H1 (cell line): ENCODE results near the gene USP49. TPM values are rescaled to one million over a fixed set of nuclear protein-coding genes. Genes with fewer than 3 reads are reported as not detected.

Experiments
- CTCF ChIA-PET: fragments of 300-600 bp; sonication (Branson Sonifier 250); formaldehyde crosslinking; loops from one replicate; lab custom pipeline; 2021; ENCODE audit not compliant: partially characterized antibody; lab: Charles Lee
- POLR2A ChIA-PET: fragments of 300-600 bp; sonication (Branson Sonifier 250); formaldehyde crosslinking; loops from one replicate; lab custom pipeline; 2021; ENCODE audit warnings: inconsistent platforms; ENCODE audit not compliant: partially characterized antibody; lab: Charles Lee
- DNase-seq, 2 experiments: peaks; one replicate each; pipeline versions ENCODE4 v3.0.0 to v3.0.0-alpha.2; 2010 to 2022; ENCODE audit warnings: low spot score in 2 of 2, low read depth in 1 of 2, mixed read lengths in 1 of 2
- FAIRE-seq: peaks from 2 replicates; lab custom pipeline; 2011; peaks lifted over from hg19 to GRCh38; lab: Jason Lieb, UNC
- H2AFZ ChIP-seq: 2 replicates; pipeline ENCODE4 v1.8.1; 2012; ENCODE audit warnings: low read length, inconsistent platforms
- H2AK5ac ChIP-seq: 2 replicates; pipeline ENCODE4 v1.6.1; 2013; ENCODE audit warnings: low read depth, low read length
- H2BK120ac ChIP-seq: replicated peaks from 2 replicates; pipeline ENCODE3; 2013; ENCODE audit warnings: low read depth, low read length, inconsistent platforms
- H2BK12ac ChIP-seq: 2 replicates; pipeline ENCODE4 v1.6.1; 2013; ENCODE audit warnings: low read depth, low read length
- H2BK15ac ChIP-seq: 2 replicates; pipeline ENCODE4 v1.6.1; 2013; ENCODE audit warnings: low read length
- H2BK20ac ChIP-seq: 2 replicates; pipeline ENCODE4 v1.6.1; 2013; ENCODE audit warnings: low read length
- H2BK5ac ChIP-seq: 2 replicates; pipeline ENCODE4 v1.6.1; 2013; ENCODE audit warnings: low read depth, low read length
- H3K14ac ChIP-seq: 2 replicates; pipeline ENCODE4 v1.6.1; 2013; ENCODE audit warnings: inconsistent platforms; ENCODE audit not compliant: insufficient read length
- H3K18ac ChIP-seq: 2 replicates; pipeline ENCODE4 v1.6.1; 2013; ENCODE audit warnings: low read length; ENCODE audit errors: extremely low read depth
- H3K23ac ChIP-seq: 2 replicates; pipeline ENCODE4 v1.6.1; 2013; ENCODE audit warnings: inconsistent platforms; ENCODE audit not compliant: insufficient read length
- H3K23me2 ChIP-seq: 2 replicates; pipeline ENCODE4 v1.6.1; 2013; ENCODE audit warnings: low read depth, low read length
- H3K27ac ChIP-seq: 2 replicates; pipeline ENCODE4 v1.6.1; 2011; ENCODE audit warnings: low read depth, low read length, inconsistent platforms
- H3K27me3 ChIP-seq, 4 experiments: replicated peaks in 1 of 4; 1 replicate in 1 of 4; 2 replicates in 3 of 4; pipeline versions ENCODE4 v1.6.1 to v1.8.1; 2011 to 2013; ENCODE audit warnings: low read length in 3 of 4, mild to moderate bottlenecking in 3 of 4, inconsistent platforms in 2 of 4, mixed read lengths in 2 of 4, moderate library complexity in 1 of 4; ENCODE audit not compliant: control insufficient read depth in 3 of 4, insufficient read depth in 3 of 4; ENCODE audit errors: extremely low read depth in 1 of 4
- H3K36me3 ChIP-seq, 4 experiments: 2 replicates each; pipeline versions ENCODE4 v1.6.1 to v1.8.1; 2011 to 2013; ENCODE audit warnings: mild to moderate bottlenecking in 4 of 4, low read length in 3 of 4, moderate library complexity in 2 of 4, control low read depth in 1 of 4, inconsistent platforms in 1 of 4; ENCODE audit not compliant: insufficient read depth in 4 of 4, control insufficient read depth in 2 of 4
- H3K4ac ChIP-seq: replicated peaks from 2 replicates; pipeline ENCODE3; 2013; ENCODE audit warnings: low read length, low read depth, mixed read lengths, inconsistent platforms; ENCODE audit not compliant: insufficient read length
- H3K4me1 ChIP-seq, 4 experiments: replicated peaks in 1 of 4; 1 replicate in 1 of 4; 2 replicates in 3 of 4; pipeline versions ENCODE4 v1.6.1 to v1.8.1; 2011 to 2013; ENCODE audit warnings: low read length in 3 of 4, inconsistent platforms in 2 of 4, mixed read lengths in 1 of 4; ENCODE audit not compliant: insufficient read depth in 4 of 4, control insufficient read depth in 3 of 4
- H3K4me2 ChIP-seq, 2 experiments: 2 replicates each; pipeline versions ENCODE4 v1.6.1 to v1.8.1; 2011 to 2013; ENCODE audit warnings: low read depth in 2 of 2, low read length in 2 of 2, control low read depth in 1 of 2, inconsistent platforms in 1 of 2, mild to moderate bottlenecking in 1 of 2; ENCODE audit not compliant: insufficient read depth in 1 of 2
- H3K4me3 ChIP-seq, 4 experiments: fragments of 200-600, 300-600 bp in 1 of 4; sonication (generic), shearing (Covaris generic), sonication (Bioruptor Twin) in 1 of 4; 2 replicates each; pipeline versions ENCODE4 v1.5.1 to v1.8.1; 2011 to 2016; ENCODE audit warnings: low read length in 4 of 4, low read depth in 3 of 4, control low read depth in 2 of 4, inconsistent platforms in 2 of 4, mild to moderate bottlenecking in 2 of 4, mixed read lengths in 1 of 4, moderate library complexity in 1 of 4; ENCODE audit not compliant: insufficient read depth in 2 of 4; ENCODE audit errors: extremely low read depth in 1 of 4
- H3K56ac ChIP-seq: replicated peaks from 2 replicates; pipeline ENCODE3; 2013; ENCODE audit warnings: low read depth, mild to moderate bottlenecking, mixed read lengths, low read length, inconsistent platforms; ENCODE audit not compliant: insufficient read length
- H3K79me1 ChIP-seq: 2 replicates; pipeline ENCODE4 v1.6.1; 2013; ENCODE audit warnings: low read depth, low read length, control low read depth
- H3K79me2 ChIP-seq, 2 experiments: 2 replicates each; pipeline versions ENCODE4 v1.6.1 to v1.8.1; 2012 to 2013; ENCODE audit warnings: low read length in 2 of 2, mild to moderate bottlenecking in 2 of 2, inconsistent platforms in 1 of 2; ENCODE audit not compliant: insufficient read depth in 2 of 2, control insufficient read depth in 1 of 2
- H3K9ac ChIP-seq, 4 experiments: replicated peaks in 1 of 4; 1 replicate in 1 of 4; 2 replicates in 3 of 4; pipeline versions ENCODE4 v1.6.1 to v1.8.1; 2011 to 2013; ENCODE audit warnings: low read depth in 3 of 4, low read length in 3 of 4, control low read depth in 2 of 4, mild to moderate bottlenecking in 2 of 4, moderate library complexity in 2 of 4, inconsistent platforms in 1 of 4; ENCODE audit errors: extremely low read depth in 1 of 4
- H3K9me3 ChIP-seq, 2 experiments: 2 replicates each; pipeline versions ENCODE4 v1.6.1 to v1.8.1; 2012 to 2013; ENCODE audit warnings: mild to moderate bottlenecking in 2 of 2, moderate library complexity in 2 of 2, control low read depth in 1 of 2, inconsistent platforms in 1 of 2, low read depth in 1 of 2, low read length in 1 of 2, mixed read lengths in 1 of 2; ENCODE audit not compliant: insufficient read depth in 2 of 2
- H4K20me1 ChIP-seq, 2 experiments: replicated peaks in 1 of 2; 2 replicates each; pipeline versions ENCODE3 to v1.8.1; 2011 to 2013; ENCODE audit warnings: inconsistent platforms in 2 of 2, low read length in 2 of 2, mild to moderate bottlenecking in 1 of 2; ENCODE audit not compliant: insufficient read depth in 2 of 2, control insufficient read depth in 1 of 2
- H4K5ac ChIP-seq: 2 replicates; pipeline ENCODE4 v1.6.1; 2013; ENCODE audit warnings: low read length, low read depth, mixed read lengths, inconsistent platforms; ENCODE audit not compliant: insufficient read length
- H4K8ac ChIP-seq: 2 replicates; pipeline ENCODE4 v1.8.0; 2013; ENCODE audit warnings: mild to moderate bottlenecking, moderate library complexity, low read length, inconsistent platforms; ENCODE audit not compliant: insufficient read depth; ENCODE audit errors: extremely low read depth
- H4K91ac ChIP-seq: replicated peaks from 2 replicates; pipeline ENCODE3; 2013; ENCODE audit warnings: low read length, mixed read lengths, inconsistent platforms; ENCODE audit not compliant: insufficient read length
- ASH2L ChIP-seq: fragments of 200-600, 300-600 bp; sonication (generic); IDR thresholded peaks from one replicate; pipeline ENCODE4 v1.7.1; 2017; ENCODE audit warnings: low read length
- CBX8 ChIP-seq: fragments of 300-800, 300-1000 bp; sonication (generic); IDR thresholded peaks from 2 replicates; pipeline ENCODE4 v1.7.1; 2016; ENCODE audit warnings: low read depth, low read length, borderline replicate concordance
- CEBPB ChIP-seq: IDR thresholded peaks from 2 replicates; pipeline ENCODE4 v1.6.1; 2012; ENCODE audit warnings: low read depth, low read length
- GABPA ChIP-seq: IDR thresholded peaks from 2 replicates; pipeline ENCODE4 v1.6.1; 2011; ENCODE audit warnings: mild to moderate bottlenecking, low read length, moderate library complexity, borderline replicate concordance; ENCODE audit not compliant: insufficient read depth
- HDAC2 ChIP-seq, 2 experiments: fragments of 300-600 bp in 1 of 2; sonication (generic) in 1 of 2; IDR thresholded peaks; 2 replicates each; pipeline ENCODE4 v1.6.1; 2011 to 2012; ENCODE audit warnings: low read depth in 2 of 2, low read length in 2 of 2, mild to moderate bottlenecking in 2 of 2, moderate library complexity in 2 of 2, borderline replicate concordance in 1 of 2, inconsistent platforms in 1 of 2
- JUN ChIP-seq: IDR thresholded peaks from 2 replicates; pipeline ENCODE4 v1.6.1; 2011; ENCODE audit warnings: low read depth, mild to moderate bottlenecking, improper control_type of control experiment, low read length
- KDM4A ChIP-seq: IDR thresholded peaks from one replicate; pipeline ENCODE4 v1.7.1; 2012; ENCODE audit warnings: low read depth, mild to moderate bottlenecking, moderate library complexity, low read length, inconsistent platforms; ENCODE audit not compliant: severe bottlenecking
- RAD21 ChIP-seq, 2 experiments: IDR thresholded peaks in 1 of 2; conservative IDR thresholded peaks in 1 of 2; 2 replicates each; pipeline ENCODE4 v1.6.1; 2011; ENCODE audit warnings: low read depth in 2 of 2, low read length in 2 of 2, improper control_type of control experiment in 1 of 2, inconsistent platforms in 1 of 2, mild to moderate bottlenecking in 1 of 2, moderate library complexity in 1 of 2
- SIX5 ChIP-seq: IDR thresholded peaks from 2 replicates; pipeline ENCODE4 v1.6.1; 2011; ENCODE audit warnings: mild to moderate bottlenecking, low read depth, low read length
- SP4 ChIP-seq: IDR thresholded peaks from 2 replicates; pipeline ENCODE4 v1.6.1; 2012; ENCODE audit warnings: low read length, inconsistent platforms
- WGBS, 2 experiments: shearing (Covaris generic) in 1 of 2; methylation state at CpG; one replicate each; pipeline versions ENCODE4 v1.1.6 to v1.1.7; 2013 to 2015; ENCODE audit warnings: low lambda C conversion rate in 2 of 2, mixed read lengths in 2 of 2, inconsistent platforms in 1 of 2, low coverage in 1 of 2, missing lambda C conversion rate in 1 of 2; ENCODE audit not compliant: insufficient replicate concordance in 2 of 2, insufficient coverage in 1 of 2, insufficient read length in 1 of 2; ENCODE audit errors: extremely low coverage in 1 of 2, missing lambda C conversion rate in 1 of 2; 5-methylcytosine and 5-hydroxymethylcytosine counted together
- polyA plus RNA-seq, 7 experiments: library from polyadenylated mRNA; depleted of rRNA in 3 of 7; stranded (reverse) in 5 of 7; unstranded in 2 of 7; fragments of >200 nt in 5 of 7; fragments of 200-250 nt in 2 of 7; gene quantifications; 1 replicate in 5 of 7; 2 replicates in 1 of 7; 4 replicates in 1 of 7; pipeline versions ENCODE4 v1.2.1 to v1.2.3, GENCODE V29; 2011 to 2013; ENCODE audit warnings: missing spikeins in 2 of 7, mixed read lengths in 2 of 7
- total RNA-seq: library from RNA; stranded (reverse); fragmentation: NEBNext Ultra II Directional; extraction: Animal tissue kit (Norgen Biotek cat#: 25700); gene quantifications from 2 replicates; pipeline ENCODE4 v1.2.1, GENCODE V29; 2021
- TF ChIP-seq, protein P1 (sequence below): IDR thresholded peaks from 2 replicates; pipeline ENCODE4 v1.6.1; 2012; ENCODE audit warnings: inconsistent platforms

Gene USP49
- total and polyA plus RNA-seq, 2 of the 8 experiments (the other 6 are each of a cell fraction or from before 2014, with no cell fraction given) = 6.9 to 24.4 TPM

DNA sequence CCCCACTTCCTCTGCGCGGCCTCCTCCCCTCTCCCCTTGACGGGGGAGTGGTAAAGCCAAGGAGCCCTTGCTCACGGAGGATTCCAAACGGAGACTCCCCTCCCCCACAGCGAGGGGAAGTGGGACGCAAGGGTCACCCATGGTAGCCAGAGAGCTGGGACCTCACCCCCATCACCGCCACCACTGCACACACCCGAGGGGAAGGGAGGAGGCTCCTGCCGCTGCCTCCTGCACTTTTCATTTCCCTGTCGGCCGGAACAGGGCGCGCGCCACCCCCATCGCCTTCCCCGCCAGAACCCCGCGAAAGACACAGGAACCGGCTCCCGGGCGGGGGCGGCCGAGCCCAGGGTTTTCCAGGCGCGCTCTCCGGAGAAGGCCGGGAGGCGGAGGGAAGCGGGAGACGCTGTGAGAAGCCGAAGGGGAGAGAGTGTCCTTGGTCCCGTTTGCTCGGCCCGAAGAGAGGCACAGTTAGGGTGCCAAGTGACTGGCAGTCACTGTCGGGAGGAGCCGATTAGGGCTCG lies 45.6 kb upstream of the USP49 start:
- ChIA-PET CTCF (interaction anchor here (0.6 to 13.7 kb wide), 11 partner anchors 8 to 606 kb away, joined by 3 to 219 read pairs (median 5); partner anchors contain the start of genes BYSL, MED20 and USP49), POLR2A (interaction anchor here (1.0 to 16.6 kb wide), 8 partner anchors 8 to 105 kb away, joined by 3 to 235 read pairs (median 6); partner anchors contain the start of genes BYSL, MED20 and TAF8)
- no peak overlapping the region for H4K5ac ChIP-seq
- peak overlapping the region; percentile 99; the same call in 1 of the 2 replicates for H2BK12ac ChIP-seq
- H3K79me2 ChIP-seq = peaks cover 0 to 10% of the 10 kb centered on the region in 2 experiments; a peak in 1 of 4 replicates
- no peak overlapping the region for H2AK5ac ChIP-seq
- H4K20me1 ChIP-seq = no peaks in the 10 kb centered on the region
- H3K4ac ChIP-seq = no peak overlapping the region
- peak in 1 of 2 experiments; percentile 74 for DNase-seq
- no peak overlapping the region for H2BK120ac ChIP-seq
- H3K27ac ChIP-seq = no peak overlapping the region
- peak overlapping the region in 2 of 4 experiments; percentile 26 to 48; a peak in 4 of 7 replicates for H3K9ac ChIP-seq
- H3K4me2 ChIP-seq = peak overlapping the region; percentile 98 to 99
- H4K91ac ChIP-seq = peak overlapping the region; percentile 36
- peaks cover 2% of the 10 kb centered on the region; the same call in 1 of the 2 replicates for H3K79me1 ChIP-seq
- H2AFZ ChIP-seq = no peak overlapping the region
- peak overlapping the region; percentile 69 to 91 (median 84) for H3K4me3 ChIP-seq
- H2BK15ac ChIP-seq = no peak overlapping the region
- no peak overlapping the region for H3K23ac ChIP-seq
- peak overlapping the region; percentile 63; the same call in 1 of the 2 replicates for H2BK5ac ChIP-seq
- peaks cover 17% of the 10 kb centered on the region for H3K23me2 ChIP-seq
- H3K9me3 ChIP-seq = no peaks in the 10 kb centered on the region
- H3K27me3 ChIP-seq = no peaks in the 10 kb centered on the region
- 0 out of 2 replicates have a peak overlapping the region, but pooled peaks have one; percentile 75 for H2BK20ac ChIP-seq
- WGBS, 2 experiments = 2% methylated on average over 34 of the region's 38 CpGs; no CpG with 5 or more reads in 1 of the 2 experiments
- H3K14ac ChIP-seq = no peak overlapping the region
- H3K4me1 ChIP-seq = peaks cover 6 to 31% (median 23%) of the 10 kb centered on the region in 4 experiments
- peaks cover 0 to 2% (median 0%) of the 10 kb centered on the region in 4 experiments; a peak in 1 of 8 replicates for H3K36me3 ChIP-seq
- no peak for FAIRE-seq
- peak overlapping the region; percentile 23 for H3K56ac ChIP-seq
- H3K18ac ChIP-seq = peak overlapping the region; percentile 55
- no peak overlapping the region; the same call in 1 of the 2 replicates for H4K8ac ChIP-seq
- TF ChIP-seq GABPA = no peak
- TF ChIP-seq SIX5 = no peak
- peak; percentile 68 for TF ChIP-seq ASH2L
- TF ChIP-seq CBX8 = no peak
- no peak for TF ChIP-seq JUN
- TF ChIP-seq, protein P1, sequence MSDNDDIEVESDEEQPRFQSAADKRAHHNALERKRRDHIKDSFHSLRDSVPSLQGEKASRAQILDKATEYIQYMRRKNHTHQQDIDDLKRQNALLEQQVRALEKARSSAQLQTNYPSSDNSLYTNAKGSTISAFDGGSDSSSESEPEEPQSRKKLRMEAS = 0 out of 2 replicates have a peak, but pooled peaks have one; percentile 2
- TF ChIP-seq RAD21 (IDR thresholded peaks at IDR 0.05 in 1 of 2, conservative IDR thresholded peaks at IDR 0.05 in 1 of 2; ENCODE audit: low read depth in 2 of 2, low read length in 2 of 2) = no peak
- no peak for TF ChIP-seq SP4
- no peak for TF ChIP-seq CEBPB
- TF ChIP-seq KDM4A = no peak
- TF ChIP-seq HDAC2 (IDR thresholded peaks at IDR 0.05; ENCODE audit: borderline replicate concordance in 1 of 2, low read depth in 2 of 2, low read length in 2 of 2) = no peak; a peak in 1 of 4 replicates
